CD4-positive, CD25-positive, alpha-beta regulatory T cell (primary cell): ENCODE measurements around the gene PAK6. TPM values are rescaled to one million over a fixed set of nuclear protein-coding genes. Genes with fewer than 3 reads are reported as not detected.

Experiments used
- ATAC-seq, 2 donors: fragments of 150-1000 bp; cut with Tn5 transposase; one replicate each; pipeline ENCODE4 v1.10.0; 2021; ENCODE audit warnings: low read depth in 2 of 2, moderate number of reproducible peaks in 2 of 2, moderate library complexity in 1 of 2
- DNase-seq, 3 donors: peaks; one replicate each; pipeline versions ENCODE4 v3.0.0 to v3.0.0-alpha.2; 2012 to 2022; ENCODE audit warnings: mixed read lengths in 1 of 3
- H3K27ac ChIP-seq: one replicate; pipeline ENCODE4 v1.7.0; 2013; ENCODE audit warnings: mild to moderate bottlenecking, low read length; ENCODE audit not compliant: insufficient read depth, poor library complexity, severe bottlenecking
- H3K27me3 ChIP-seq: one replicate; pipeline ENCODE4 v1.7.0; 2013; ENCODE audit warnings: low read length; ENCODE audit not compliant: control insufficient read depth, insufficient read depth
- H3K36me3 ChIP-seq: one replicate; pipeline ENCODE4 v1.7.0; 2013; ENCODE audit warnings: mild to moderate bottlenecking, low read length, moderate library complexity; ENCODE audit not compliant: control insufficient read depth, insufficient read depth
- H3K4me1 ChIP-seq: 2 replicates; pipeline ENCODE4 v1.7.0; 2013; ENCODE audit warnings: mild to moderate bottlenecking, low read length; ENCODE audit not compliant: insufficient read depth, control insufficient read depth, poor library complexity, severe bottlenecking
- H3K4me3 ChIP-seq: one replicate; pipeline ENCODE4 v1.7.0; 2013; ENCODE audit warnings: low read depth, mild to moderate bottlenecking, low read length, moderate library complexity
- H3K9me3 ChIP-seq, 2 experiments: 1 replicate in 1 of 2; 2 replicates in 1 of 2; pipeline ENCODE4 v1.7.0; 2013; ENCODE audit warnings: low read length in 2 of 2, mild to moderate bottlenecking in 1 of 2, moderate library complexity in 1 of 2; ENCODE audit not compliant: control insufficient read depth in 2 of 2
- H3K27ac Mint-ChIP-seq, 3 donors: one replicate each; pipeline ENCODE4 v1.8.0; 2020 to 2022; ENCODE audit warnings: mild to moderate bottlenecking in 3 of 3, mixed read lengths in 3 of 3, moderate library complexity in 2 of 3
- H3K27me3 Mint-ChIP-seq: one replicate; pipeline ENCODE4 v1.8.0; 2022; ENCODE audit warnings: mild to moderate bottlenecking, mixed read lengths
- H3K36me3 Mint-ChIP-seq: one replicate; pipeline ENCODE4 v1.8.0; 2020; ENCODE audit warnings: mixed read lengths
- H3K4me1 Mint-ChIP-seq, 4 donors: one replicate each; pipeline ENCODE4 v1.8.0; 2020 to 2022; ENCODE audit warnings: mixed read lengths in 4 of 4, mild to moderate bottlenecking in 1 of 4
- H3K4me3 Mint-ChIP-seq, 4 donors: one replicate each; pipeline ENCODE4 v1.8.0; 2020 to 2022; ENCODE audit warnings: mild to moderate bottlenecking in 4 of 4, mixed read lengths in 4 of 4, moderate library complexity in 3 of 4
- H3K9me3 Mint-ChIP-seq, 7 donors: one replicate each; pipeline ENCODE4 v1.8.0; 2020 to 2022; ENCODE audit warnings: mixed read lengths in 7 of 7, mild to moderate bottlenecking in 3 of 7, moderate library complexity in 2 of 7
- polyA plus RNA-seq, 4 donors: library from polyadenylated mRNA; unstranded; fragments of 300-500 nt; fragmentation: Illumina TruSeq; gene quantifications; one replicate each; pipeline ENCODE4 v1.2.3, GENCODE V29; 2021
- total RNA-seq: library from RNA; stranded (reverse); gene quantifications from one replicate; pipeline ENCODE4 v1.2.3, GENCODE V29; 2022

The PAK6 gene
- total and polyA plus RNA-seq, 5 donors from 2014 or later = not detected

DNA sequence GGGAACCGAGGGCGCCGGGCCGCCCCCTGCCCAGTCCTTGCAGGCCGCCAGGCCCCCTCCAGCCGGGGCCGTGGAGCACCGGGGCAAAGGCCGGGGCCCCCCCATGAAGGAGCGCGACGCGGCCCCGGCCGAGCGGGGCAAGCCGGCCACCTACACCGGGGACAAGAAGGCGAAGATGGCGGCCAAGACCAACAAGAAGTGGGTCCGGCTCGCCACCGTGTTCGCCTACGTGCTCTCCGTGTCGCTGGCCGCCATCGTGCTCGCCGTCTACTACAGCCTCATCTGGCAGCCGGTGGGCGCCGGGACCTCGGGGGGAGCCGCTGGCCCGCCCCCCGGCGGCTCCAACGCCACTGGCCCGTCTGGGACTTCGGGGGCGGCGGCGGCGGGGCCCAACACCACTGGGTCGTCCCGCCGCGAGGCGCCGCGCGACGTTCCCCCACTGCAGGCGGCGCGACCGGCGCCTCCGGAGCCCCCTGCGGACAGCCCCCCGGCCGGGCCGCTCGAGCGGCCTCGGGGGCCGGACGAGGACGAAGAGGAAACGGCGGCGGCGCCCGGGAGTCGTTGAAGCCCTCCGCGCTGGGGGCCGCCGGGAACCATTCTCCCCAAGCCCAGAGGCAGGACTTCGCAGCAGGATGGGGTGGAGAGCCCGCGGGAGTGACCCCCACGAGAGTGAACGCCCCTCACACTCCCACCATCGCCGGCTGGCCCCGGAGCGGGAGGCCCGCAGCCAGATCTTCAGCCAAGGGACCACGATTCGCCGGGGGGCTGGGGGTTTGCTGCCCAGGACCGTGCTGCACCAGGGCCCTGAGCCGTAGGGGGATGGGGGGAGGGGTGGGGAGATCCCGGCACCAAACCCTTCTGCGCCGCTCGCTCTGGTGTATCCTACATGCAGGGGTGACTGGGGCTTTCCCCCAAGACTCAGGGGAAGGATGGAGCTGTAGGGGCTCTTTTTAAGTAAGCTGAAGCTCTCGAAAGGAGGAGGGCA, 85.4 kb downstream of the PAK6 start:
- peak overlapping the region in 2 of 3 donors; percentile 56 to 59 for H3K27ac Mint-ChIP-seq
- H3K4me3 Mint-ChIP-seq = peak overlapping the region; percentile 85 to 93 (median 90)
- Histone ChIP-seq H3K9me3 (no peaks in the 10 kb centered on the region), H3K36me3 (no peaks in the 10 kb centered on the region), H3K27ac (no peak overlapping the region), H3K4me1 (peaks cover 24% of the 10 kb centered on the region), H3K27me3 (peaks cover 8% of the 10 kb centered on the region), H3K4me3 (peak overlapping the region; percentile 64)
- no peaks in the 10 kb centered on the region for H3K9me3 Mint-ChIP-seq
- no peak for ATAC-seq
- peaks cover 17 to 41% (median 26%) of the 10 kb centered on the region in 4 donors for H3K4me1 Mint-ChIP-seq
- peaks cover 21% of the 10 kb centered on the region for H3K27me3 Mint-ChIP-seq
- no peaks in the 10 kb centered on the region for H3K36me3 Mint-ChIP-seq
- DNase-seq = peak in 1 of 3 donors; percentile 26

DNA sequence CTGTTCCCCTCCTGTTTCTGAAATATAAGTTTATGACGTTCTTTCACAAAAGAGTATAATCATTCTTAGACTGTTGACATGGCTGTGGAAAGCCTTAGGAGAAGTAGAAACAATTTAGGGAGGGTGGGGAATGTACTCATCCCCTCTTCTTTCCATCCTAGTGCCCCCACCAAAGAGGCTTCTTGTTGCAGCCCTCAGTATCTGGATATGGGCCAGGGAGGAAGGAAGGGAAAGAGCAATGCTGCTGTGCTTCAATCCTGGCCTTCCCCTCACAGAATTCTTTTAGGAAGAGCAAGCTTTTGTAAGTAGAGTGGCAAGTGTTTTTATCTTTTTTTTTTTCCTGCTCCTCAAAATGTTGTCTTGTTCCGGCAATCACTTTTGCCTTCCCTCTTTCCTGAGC, 86.3 kb downstream of the PAK6 start:
- H3K9me3 ChIP-seq = no peaks in the 10 kb centered on the region
- DNase-seq (no peak), ATAC-seq (no peak)
- Mint-ChIP-seq H3K9me3 (no peaks in the 10 kb centered on the region), H3K4me3 (peak overlapping the region; percentile 85 to 93 (median 90)), H3K27ac (peak overlapping the region in 2 of 3 donors; percentile 56 to 59), H3K27me3 (peaks cover 20% of the 10 kb centered on the region), H3K4me1 (peaks cover 17 to 41% (median 26%) of the 10 kb centered on the region in 4 donors), H3K36me3 (no peaks in the 10 kb centered on the region)
- H3K36me3 ChIP-seq = no peaks in the 10 kb centered on the region
- peak overlapping the region; percentile 64 for H3K4me3 ChIP-seq
- H3K27me3 ChIP-seq = no peaks in the 10 kb centered on the region
- no peak overlapping the region for H3K27ac ChIP-seq
- H3K4me1 ChIP-seq = peaks cover 24% of the 10 kb centered on the region

DNA sequence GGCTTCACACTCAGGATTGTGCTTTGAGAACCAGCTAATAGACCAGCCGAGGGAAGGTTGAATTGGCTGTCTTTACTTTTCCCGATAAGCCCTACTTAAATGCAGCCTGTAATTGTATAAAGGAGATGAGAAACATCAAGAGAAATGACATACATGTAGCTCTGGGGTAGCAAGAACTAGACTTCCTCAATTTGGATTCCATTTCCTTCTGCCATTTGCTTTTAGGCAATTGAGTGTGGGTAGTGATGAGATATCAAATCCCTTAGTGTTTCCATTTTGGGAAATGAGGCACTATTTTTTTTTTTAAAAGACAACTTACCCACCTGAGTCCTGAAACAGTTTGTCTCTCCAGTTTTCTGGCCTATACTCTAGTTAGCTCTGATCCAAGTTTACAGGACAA, 86.8 kb downstream of the PAK6 start:
- ATAC-seq = no peak
- H3K36me3 Mint-ChIP-seq = no peaks in the 10 kb centered on the region
- peaks cover 17 to 41% (median 26%) of the 10 kb centered on the region in 4 donors for H3K4me1 Mint-ChIP-seq
- H3K4me3 ChIP-seq = no peak overlapping the region
- H3K27me3 ChIP-seq = no peaks in the 10 kb centered on the region
- H3K4me1 ChIP-seq = peaks cover 24% of the 10 kb centered on the region
- peaks cover 14% of the 10 kb centered on the region for H3K27me3 Mint-ChIP-seq
- no peak overlapping the region for H3K27ac ChIP-seq
- peak overlapping the region; percentile 17 to 93 (median 89) for H3K4me3 Mint-ChIP-seq
- no peaks in the 10 kb centered on the region for H3K9me3 Mint-ChIP-seq
- H3K27ac Mint-ChIP-seq = peak overlapping the region in 1 of 3 donors; percentile 59
- no peaks in the 10 kb centered on the region for H3K36me3 ChIP-seq
- H3K9me3 ChIP-seq = no peaks in the 10 kb centered on the region
- no peak for DNase-seq

Other genes with a start within 250 kb of the PAK6 start
- 128 TPM for gene SRP14, start 199.9 kb upstream of the PAK6 start, total RNA-seq
- 100 to 1,000 TPM; 800 to 928 (median 868) TPM for gene SRP14, start 199.9 kb upstream of the PAK6 start, polyA plus RNA-seq
- 8.2 TPM for gene BMF, start 130.2 kb upstream of the PAK6 start, total RNA-seq
- 1 to 10 TPM in 2 of 4 donors, under 1 TPM in 2; 0.86 to 1.5 (median 1.2) TPM for gene BMF, start 130.2 kb upstream of the PAK6 start, polyA plus RNA-seq
- gene BUB1B, start 78.0 kb upstream of the PAK6 start, total RNA-seq = 4.8 TPM
- 1 to 10 TPM in 1 of 4 donors, under 1 TPM in 2, not detected in 1; 0.37 to 2.2 (median 0.86) TPM for gene BUB1B, start 78.0 kb upstream of the PAK6 start, polyA plus RNA-seq
- 0.35 TPM for gene ANKRD63, start 44.0 kb downstream of the PAK6 start, total RNA-seq
- not detected for gene ANKRD63, start 44.0 kb downstream of the PAK6 start, polyA plus RNA-seq
- 305 TPM for gene PLCB2, start 68.9 kb downstream of the PAK6 start, total RNA-seq
- gene PLCB2, start 68.9 kb downstream of the PAK6 start, polyA plus RNA-seq = 10 to 100 TPM; 17.3 to 24.6 (median 19.8) TPM
- 10.0 TPM for gene INAFM2, start 84.6 kb downstream of the PAK6 start, total RNA-seq
- 1 to 10 TPM in 3 of 4 donors, under 1 TPM in 1; 0.67 to 2.2 (median 1.7) TPM for gene INAFM2, start 84.6 kb downstream of the PAK6 start, polyA plus RNA-seq
- 3.7 TPM for gene CCDC9B, start 101.9 kb downstream of the PAK6 start, total RNA-seq
- under 1 TPM in 1 of 4 donors, not detected in 3; 0.10 TPM for gene CCDC9B, start 101.9 kb downstream of the PAK6 start, polyA plus RNA-seq
- not detected for gene PHGR1, start 112.0 kb downstream of the PAK6 start, total RNA-seq
- gene PHGR1, start 112.0 kb downstream of the PAK6 start, polyA plus RNA-seq = not detected
- 0.22 TPM for gene DISP2, start 119.2 kb downstream of the PAK6 start, total RNA-seq
- gene DISP2, start 119.2 kb downstream of the PAK6 start, polyA plus RNA-seq = under 1 TPM; 0.10 to 0.54 (median 0.21) TPM
- 10.5 TPM for gene KNSTRN, start 143.7 kb downstream of the PAK6 start, total RNA-seq
- gene KNSTRN, start 143.7 kb downstream of the PAK6 start, polyA plus RNA-seq = 1 to 10 TPM; 3.3 to 6.1 (median 4.4) TPM
- 40.2 TPM for gene IVD, start 166.7 kb downstream of the PAK6 start, total RNA-seq
- gene IVD, start 166.7 kb downstream of the PAK6 start, polyA plus RNA-seq = 10 to 100 TPM; 25.0 to 36.3 (median 32.4) TPM
- 32.9 TPM for gene BAHD1, start 201.9 kb downstream of the PAK6 start, total RNA-seq
- gene BAHD1, start 201.9 kb downstream of the PAK6 start, polyA plus RNA-seq = 1 to 10 TPM; 1.3 to 1.6 (median 1.5) TPM
- gene CHST14, start 231.9 kb downstream of the PAK6 start, total RNA-seq = 6.3 TPM
- 1 to 10 TPM; 1.1 to 2.0 (median 1.4) TPM for gene CHST14, start 231.9 kb downstream of the PAK6 start, polyA plus RNA-seq